Ramos (cell line): ENCODE measurements around the gene CCNY.

Experiments used
- in situ Hi-C: fragments of 300-500 bp; cut with MboI; formaldehyde crosslinking; loops from one replicate; pipeline ENCODE4 v1.14.3; 2022; ENCODE audit warnings: low sequenced_read_pairs; ENCODE audit not compliant: unreplicated experiment

CCNY gene

DNA sequence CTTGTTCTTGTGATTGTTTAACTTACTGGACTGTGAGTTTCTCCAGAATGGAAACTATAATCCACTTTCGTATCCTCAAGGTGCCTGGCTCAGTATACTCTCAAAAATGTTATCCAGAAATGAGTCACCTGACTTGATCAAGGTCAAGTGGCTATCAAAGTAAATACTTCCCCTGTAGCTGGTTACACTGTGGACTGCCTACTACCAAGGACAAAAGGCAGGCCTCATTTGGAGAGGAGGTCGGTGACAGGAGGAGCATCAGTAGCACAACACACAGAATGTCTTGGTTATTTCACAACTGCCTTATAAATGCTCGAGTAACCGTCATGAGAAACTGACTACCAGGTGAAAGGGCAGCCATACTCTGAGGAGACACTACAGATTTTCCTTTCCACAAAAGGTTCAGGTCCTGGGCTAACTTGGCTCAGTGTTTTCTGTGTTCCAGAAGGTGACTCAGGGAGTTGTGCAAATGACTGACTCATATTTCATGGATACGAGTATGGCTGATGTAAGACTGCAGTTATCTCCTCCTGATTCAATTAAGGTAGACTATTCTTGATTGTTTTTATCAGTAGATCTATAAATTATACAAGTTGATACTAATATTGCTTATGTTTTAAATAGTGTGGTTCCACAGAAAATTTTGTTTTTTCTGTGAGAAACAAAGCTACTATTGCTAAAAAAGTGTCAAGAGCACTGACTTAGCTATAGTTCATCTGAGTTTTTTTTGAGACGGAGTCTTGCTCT lies 4.2 kb upstream of the CCNY start:
- in situ Hi-C loops: no loop called here

DNA sequence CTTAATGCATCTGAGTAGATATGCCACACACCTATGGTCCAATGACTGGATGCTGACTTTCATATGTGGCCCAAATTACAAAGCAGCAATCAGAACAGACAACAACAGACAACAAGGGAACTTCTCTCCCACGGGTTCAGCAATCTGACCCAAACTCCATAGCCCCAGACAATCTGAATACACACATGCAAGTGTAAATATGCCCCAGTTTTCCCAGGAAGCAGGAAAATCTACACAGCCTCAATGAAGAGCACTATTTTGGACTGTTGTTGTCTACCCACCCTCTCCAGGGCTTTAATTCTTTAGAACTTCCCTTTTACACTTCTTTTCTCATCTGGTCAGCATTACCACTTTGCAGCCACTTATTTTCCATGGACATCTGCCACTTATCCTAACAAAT lies 2.0 kb upstream of the CCNY start:
- in situ Hi-C loops: no loop called here

DNA sequence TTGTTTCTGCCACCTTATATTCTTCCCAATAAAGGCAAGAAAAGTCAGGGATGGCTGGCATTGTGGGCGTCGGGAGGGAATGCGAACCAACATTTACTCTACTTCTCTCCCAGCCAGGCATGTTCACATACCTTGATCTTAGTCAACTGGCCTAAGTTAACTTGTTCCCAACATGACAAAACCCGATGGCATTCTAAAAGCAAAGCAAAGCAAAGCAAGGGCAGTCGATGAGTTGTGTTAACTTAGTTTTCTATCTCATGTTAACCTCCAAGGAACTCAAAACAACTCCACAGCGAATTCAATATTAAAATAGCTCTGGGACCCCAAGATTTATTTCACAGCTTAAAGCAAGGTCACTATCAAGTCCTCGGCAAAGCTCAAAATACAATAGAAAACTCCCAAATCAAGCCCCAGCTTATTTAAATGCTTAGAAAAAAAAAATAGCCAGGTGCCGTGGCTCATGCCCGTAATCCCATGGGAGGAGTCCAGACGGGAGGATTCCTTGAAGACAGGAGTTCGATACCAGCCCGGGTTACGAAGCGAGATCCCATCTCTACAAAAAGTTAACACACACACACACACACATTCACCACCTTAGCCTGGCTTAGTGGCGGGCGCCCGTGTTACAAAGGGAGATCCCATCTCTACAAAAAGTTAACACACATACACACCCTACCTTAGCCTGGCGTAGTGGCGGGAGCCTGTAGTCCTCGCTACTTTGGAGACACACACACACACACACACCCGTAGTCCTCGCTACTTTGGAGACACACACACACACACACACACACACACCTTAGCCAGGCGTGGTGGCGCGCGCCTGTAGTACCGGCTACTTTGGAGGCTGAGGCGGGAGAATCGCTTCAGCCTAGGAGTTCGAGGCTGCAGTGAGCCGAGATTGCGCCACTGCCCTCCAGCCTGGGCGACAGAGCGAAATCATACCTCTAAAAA lies 901 bp upstream of the CCNY start:
- in situ Hi-C loops: no loop called here

DNA sequence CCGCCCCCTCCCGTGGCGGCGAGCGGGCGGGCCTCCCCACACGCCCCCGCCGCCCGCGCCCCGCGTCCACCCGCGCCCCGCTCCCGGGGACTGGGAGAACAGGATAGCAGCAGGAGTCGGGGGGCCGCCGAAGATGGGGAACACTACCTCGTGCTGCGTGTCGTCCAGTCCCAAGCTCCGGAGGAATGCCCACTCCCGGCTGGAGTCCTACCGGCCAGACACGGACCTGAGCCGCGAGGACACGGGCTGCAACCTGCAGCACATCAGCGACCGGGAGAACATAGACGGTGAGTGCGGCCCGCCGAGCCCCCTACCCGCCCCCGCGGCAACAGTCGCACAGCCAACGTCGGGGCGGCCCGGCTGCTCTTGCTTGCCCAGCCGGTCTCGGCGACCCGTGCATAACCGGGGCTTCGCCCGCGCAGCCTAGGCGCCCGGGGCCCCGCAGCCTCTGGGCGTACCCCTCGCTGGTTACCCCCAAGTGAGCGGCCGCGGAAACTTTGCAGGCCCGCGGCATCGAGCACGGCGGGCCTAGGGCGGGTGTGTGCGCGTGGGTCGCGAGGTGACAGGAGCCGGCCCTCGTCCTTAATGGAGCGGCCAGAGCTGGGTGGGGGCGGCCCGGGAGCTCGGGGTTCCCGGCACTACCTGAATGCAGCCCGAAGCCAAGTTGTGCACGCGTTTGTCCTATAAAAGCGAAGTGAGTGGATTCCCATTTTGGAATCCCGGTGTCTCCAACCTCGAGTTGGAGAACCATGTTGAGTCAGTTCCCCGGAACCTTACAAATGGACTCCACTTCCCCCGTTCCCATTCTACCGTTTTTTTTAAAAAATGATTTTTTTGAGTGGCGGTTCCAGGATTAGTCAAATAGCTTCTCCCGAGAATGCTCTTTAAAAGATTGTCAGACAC lies 863 bp downstream of the CCNY start:
- in situ Hi-C loops: no loop called here

DNA sequence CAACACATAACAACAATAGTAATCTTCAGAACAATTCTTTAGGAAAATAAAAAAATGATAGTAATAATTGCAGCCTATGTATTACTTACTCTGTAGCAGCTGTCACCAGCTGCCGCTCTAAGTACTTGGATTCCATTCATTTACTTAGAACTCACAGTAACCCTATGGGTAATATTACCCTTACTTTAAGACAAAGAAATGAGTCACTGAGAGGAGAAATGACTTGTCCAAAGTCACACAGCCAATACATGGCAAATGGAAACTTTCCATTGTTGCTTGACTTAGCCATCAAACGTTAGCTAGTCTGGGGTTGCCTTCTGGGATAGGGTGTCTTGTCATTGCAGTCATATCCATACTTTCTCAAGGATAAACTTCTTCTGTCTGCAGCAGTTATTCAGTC lies 3.6 kb downstream of the CCNY start:
- in situ Hi-C loops: no loop called here

DNA sequence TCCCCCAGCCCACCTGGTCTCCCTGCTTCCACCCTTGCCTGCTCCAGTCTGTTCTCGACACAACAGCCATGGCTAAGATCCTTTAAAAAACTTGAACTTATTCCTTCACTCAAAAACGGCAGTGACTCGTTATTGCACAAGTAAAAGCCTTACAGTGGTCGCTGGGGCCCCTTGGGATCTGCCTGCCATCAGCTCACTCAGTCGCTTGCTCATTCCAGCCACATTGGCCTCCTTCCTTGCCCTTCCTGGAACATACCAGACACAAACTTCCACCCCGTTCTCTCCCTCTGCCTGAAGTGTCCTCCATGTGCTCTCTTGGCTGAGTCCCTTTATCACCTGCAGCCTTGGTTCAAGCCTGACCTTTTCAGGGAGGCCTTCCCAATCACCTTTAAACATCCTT lies 4.7 kb downstream of the CCNY start:
- in situ Hi-C loops: no loop called here

DNA sequence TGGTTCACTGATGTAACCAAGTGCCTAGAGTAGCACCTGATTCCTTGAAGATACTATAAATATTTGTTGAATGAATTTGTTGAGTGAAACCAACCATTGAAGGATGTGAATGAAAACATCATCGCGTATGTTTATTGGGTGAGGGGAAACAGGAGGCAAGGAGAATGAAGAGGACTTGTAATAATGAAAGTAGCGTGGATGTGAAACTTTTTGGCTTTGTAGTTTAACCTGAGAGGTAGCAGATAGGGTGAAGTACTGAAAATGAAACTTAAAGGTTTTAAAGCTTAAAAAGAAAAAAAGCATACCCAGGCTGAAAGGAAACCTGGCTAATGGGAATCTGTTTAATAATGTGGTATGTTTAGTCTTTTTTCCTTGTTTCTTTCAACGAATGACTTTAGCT lies 5.2 kb downstream of the CCNY start:
- in situ Hi-C loops: no loop called here

DNA sequence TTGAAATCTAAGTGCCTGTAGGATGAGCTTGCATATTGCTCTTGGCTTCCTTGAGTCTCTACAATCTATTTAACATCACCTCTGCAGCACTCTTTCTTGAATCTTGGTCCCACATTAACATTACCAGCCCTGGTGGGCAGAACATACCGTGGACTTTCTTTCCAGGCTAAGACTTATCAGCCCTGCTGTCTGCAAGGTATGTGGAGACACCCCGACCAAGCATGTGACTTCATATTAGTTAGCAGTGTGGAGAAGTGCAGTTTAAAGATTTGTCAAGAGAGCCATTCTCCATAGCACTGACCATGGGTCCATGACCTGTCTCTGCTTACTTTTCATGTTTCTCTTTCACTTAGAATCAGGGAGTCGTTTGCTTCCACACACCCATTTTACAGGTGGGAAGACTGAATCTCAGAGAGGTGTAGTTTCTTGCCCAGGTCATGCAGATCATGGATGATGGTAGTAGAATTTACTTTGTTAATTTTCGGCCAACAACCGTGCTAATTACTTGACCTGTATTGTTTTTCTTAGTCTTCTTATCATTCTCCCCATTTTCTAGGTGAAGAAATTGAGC lies 6.0 kb downstream of the CCNY start:
- in situ Hi-C loops: no loop called here

DNA sequence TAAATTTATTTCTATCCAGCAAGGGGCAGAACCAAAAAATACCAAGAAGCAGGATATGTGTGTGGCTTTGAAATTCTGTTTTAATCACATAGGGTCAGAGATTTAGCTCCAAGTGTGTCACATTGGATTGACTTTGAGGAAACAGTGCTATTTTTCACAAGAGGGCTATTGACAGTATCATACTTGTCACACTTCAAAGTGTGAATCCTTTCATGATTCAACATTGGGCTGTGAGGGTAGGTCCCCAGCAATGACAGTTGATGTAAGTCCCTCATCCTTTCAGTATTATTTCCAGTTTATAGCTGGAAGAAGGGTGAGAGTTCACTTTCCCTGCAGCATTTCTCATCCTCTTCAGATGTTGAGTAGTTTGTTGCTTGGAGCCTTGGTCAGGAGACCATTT lies 7.4 kb downstream of the CCNY start:
- in situ Hi-C loops: no loop called here

DNA sequence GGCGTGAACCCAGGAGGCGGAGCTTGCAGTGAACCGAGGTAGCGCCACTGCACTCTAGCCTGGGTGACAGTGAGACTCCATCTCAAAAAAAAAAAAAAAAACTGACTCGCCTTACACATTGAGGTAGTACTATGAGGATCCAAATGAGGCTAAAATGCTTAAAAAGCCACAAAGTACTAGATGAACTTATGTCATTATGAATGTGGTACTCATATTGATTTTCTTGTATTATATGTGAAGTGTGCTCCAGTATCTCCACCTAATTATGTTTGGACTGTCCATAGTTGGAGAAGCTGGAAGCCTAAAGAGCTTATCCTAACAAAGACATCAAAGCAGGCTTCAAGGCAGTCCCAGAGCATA lies 9.1 kb downstream of the CCNY start:
- in situ Hi-C loops: no loop called here

DNA sequence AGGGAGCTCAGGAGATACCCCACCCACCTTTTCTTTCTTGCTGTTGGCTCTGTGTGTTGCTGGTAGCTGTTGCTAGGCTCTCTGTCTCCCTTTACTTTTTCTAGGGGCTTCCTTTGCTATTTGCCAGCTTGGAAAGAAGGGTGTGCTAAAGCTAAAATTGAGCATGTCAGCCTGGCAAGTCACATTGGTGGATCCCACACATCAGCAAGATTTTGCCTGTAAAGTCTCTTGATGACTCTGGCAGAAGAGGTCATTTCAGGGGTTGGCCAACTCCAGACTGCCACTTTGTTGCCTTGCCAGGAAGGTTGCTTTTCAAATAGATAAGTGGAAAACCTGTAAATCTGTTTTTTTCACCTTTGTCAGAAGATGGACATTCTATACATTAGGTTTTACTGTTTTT lies 9.9 kb downstream of the CCNY start:
- in situ Hi-C loops: no loop called here

DNA sequence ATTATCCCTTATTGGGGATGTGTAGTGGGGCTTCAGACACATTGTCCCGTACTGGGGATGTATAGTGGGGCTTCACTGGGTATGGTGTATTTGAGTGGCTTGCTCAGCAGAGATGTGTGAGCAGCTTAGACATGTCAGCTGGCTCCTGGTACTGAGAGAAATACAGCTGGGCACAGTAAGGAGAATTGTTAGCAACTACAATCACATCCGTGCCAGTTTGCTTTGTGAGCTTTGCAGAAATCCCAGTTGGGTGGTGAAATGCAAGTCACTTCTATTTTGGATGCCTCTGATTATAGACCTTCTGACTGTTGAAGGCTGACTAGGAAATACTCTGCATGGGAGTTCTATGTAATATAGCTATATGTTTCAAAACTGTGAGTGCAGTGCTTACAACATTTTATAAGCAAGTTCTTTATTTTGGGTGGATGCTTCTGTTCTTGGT lies 10.8 kb downstream of the CCNY start:
- in situ Hi-C loops: no loop called here

DNA sequence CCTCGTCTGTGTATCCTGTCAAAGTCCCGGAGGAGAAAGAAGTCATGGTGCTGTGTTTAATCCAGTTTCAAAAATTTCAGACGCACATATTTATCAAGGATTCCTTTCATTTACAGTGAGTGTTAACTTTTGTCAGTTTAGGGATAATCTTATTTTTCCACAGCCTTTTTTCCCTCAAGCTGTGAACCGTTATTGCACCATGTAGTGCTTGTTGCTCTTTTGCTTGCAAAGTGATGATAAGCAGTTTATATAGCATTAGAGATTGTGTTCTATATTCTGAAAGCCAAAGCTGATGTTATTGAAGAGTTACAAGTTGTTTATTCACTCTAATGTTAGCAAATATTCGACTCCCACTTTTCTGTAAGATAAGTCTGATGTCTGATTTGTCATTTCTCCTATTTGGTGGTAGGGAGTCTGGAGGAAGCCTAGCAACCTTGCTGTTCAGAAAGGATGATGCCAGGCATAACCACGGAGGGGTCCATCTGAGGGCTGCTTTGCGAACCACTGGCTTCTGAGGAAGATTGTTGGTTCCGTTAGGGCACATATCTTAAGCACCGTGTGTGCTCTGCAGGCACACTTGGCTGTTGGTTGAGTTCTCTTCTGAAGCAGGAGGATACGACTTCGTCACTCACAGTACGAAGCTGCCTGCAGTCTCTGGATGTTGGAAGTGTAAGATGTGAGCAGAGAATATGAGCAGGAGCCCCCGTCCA lies 11.7 kb downstream of the CCNY start:
- in situ Hi-C loops: no loop called here

DNA sequence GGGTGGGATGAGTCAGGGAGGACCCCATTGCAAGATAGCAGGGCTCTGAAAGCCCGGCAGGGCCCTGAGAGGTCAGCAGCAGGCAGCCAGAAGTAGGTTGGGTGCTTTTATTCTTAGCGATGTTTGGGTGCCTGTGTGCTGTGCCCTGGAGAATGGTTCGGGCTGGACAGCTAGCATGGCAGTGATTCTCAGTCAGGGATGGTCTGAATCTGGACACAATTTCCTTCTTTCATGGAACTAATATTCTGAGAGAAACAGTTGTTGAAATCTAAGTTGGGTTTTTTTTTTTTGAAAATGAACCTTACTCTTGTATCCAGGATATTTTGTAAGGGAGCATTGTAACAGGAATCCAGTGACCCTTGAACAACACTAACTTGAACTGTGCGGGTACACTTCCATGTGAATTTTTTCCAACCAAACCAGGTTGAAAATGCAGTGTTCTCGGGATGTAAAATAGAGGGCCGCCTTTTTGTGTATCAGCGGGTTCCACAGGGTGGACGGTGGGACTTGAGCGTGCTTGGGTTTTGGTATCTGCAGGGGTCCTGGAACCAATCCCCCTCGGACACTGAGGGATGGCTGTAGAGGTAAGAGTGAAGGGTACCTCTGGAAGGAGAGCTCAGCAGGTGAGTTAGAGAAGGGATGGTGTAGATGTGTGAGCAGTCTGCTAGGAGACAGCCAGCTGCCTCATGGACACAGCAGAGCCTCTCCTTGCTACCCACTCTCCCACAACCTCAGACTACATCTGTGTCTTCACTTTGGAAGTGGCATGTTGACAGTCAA lies 12.5 kb downstream of the CCNY start:
- in situ Hi-C loops: no loop called here

DNA sequence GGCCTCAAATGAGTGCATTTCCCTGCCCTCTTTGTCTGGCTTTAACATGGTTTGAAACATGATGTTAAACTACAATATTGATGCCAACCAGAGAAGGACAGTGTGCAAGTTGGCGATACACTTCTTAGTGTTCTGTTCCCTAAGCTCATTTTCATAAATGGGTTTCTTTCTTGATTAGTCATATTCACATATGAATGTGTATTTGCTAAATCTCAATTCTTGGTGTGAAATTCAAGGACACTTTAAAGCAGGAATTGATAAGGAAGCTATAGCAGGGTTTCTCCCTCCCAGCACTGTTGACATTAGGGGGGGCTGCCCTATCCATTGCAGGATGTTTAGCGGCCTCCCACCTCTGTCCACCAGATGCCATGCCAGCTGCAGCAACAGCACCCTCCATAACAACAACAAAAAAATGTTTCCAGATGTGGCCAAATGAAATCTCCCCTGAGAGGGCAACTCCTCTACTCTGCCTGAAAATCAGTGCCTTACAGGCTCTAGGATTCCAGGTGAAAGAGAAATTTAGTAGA lies 13.1 kb downstream of the CCNY start:
- in situ Hi-C loops: no loop called here

DNA sequence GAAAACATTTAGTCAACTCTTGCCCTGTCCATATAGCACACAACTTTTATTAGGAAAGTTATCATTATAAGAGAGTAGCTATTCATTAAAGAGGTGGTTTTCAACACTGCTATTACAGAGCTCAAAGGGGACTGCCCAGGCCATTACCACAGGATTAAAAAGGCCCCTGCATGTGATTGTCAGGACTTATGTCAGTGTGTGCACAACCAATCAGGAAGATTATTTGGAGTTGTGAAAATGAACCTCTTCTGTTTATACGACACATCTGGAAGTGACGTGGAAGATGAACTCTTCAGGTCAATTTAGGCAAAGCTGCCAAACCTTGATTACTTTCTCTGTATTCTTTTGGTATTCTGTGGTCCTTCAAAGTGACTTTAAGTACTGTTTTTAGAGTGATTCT lies 14.7 kb downstream of the CCNY start:
- in situ Hi-C loops: no loop called here

DNA sequence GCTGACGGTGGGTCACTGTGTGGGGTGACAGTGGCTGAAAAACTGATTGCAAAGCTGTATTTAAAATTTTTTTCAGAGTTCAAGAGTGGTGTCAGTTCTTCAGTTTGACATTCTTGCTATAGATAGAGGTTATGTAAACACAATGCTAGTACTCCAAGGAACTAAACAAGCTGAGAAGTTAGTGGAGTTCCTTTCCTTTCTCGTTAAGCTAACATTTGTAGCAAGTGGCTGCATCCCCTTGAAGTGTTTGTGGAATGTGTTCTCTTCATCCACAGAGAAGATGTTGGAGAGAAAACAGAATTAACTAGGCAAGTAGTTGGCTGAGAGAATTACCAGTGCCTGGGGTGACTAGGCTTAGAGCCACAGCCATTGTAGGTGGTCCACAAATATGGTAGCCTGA lies 15.8 kb downstream of the CCNY start:
- in situ Hi-C loops: no loop called here

DNA sequence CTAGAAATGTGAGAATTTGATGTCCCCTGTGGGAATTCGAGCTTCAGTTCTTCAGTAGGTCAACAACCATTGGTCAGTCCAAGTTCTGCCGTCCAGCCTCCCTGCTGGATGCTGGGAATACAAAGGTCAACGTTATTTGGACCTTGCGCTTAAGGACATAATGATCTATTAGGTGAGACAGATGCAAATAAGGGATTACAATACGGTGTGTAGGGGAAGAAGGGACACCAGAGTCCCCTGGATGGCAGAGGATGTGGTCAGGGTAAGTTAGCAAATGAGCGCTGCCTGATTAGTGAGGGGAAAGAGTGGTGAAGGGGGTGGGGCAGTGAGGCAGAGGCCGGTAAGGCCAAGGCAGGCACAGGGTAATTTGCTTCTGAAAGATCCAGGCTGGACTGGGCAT lies 16.2 kb downstream of the CCNY start:
- in situ Hi-C loops: no loop called here

DNA sequence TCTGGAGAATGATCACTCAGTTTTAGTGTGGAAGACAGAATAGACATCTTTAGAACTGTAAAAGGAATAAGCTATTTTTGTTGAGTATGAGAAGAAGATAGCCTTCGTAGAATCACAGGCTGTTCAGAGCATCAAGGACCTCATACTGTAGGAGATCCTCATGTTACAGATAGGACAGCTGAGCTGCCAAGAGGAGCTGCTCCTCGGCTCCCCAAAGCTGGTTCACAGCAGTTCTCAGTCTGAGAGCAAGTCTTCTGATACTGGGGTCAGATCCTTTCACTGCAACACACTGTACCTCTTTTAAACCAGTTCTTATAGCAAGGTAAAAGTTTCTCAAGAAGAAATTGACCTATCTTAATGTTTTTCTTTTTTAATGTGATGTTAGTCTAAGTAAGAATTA lies 17.1 kb downstream of the CCNY start:
- in situ Hi-C loops: no loop called here
